Measurements from ENCODE around the gene ABTB2. TPM values are rescaled to one million over a fixed set of nuclear protein-coding genes. Genes with fewer than 3 reads are reported as not detected.

Gene ABTB2
- total and polyA plus RNA-seq, 2 of the 8 experiments (the other 6 are each of a cell fraction or from before 2014, with no cell fraction given): 7.7 to 10.2 TPM

GRCh38 chr11:34235189-34235588 lies 122.6 kb downstream of the ABTB2 start (continued):
- TF ChIP-seq SIN3A (conservative IDR thresholded peaks at IDR 0.05 in 1 of 2, IDR thresholded peaks at IDR 0.05 in 1 of 2; ENCODE audit: low read depth in 1 of 2, low read length in 2 of 2): no peak
- no peak for TF ChIP-seq JUN (IDR thresholded peaks at IDR 0.05; ENCODE audit: low read depth, low read length)
- no peak for TF ChIP-seq ZNF274 (IDR thresholded peaks at IDR 0.05; ENCODE audit: borderline replicate concordance, extremely low read depth, low read length)
